Uterus (tissue), 2 donors: Measurements from ENCODE around the gene DNAJB11.

Source experiments
- POLR2A ChIP-seq, 2 donors: fragments of 450-650 bp; IDR thresholded peaks; one replicate each; pipeline ENCODE4 v1.6.1; 2016; ENCODE audit warnings: antibody characterized with exemption in 2 of 2, mild to moderate bottlenecking in 1 of 2, moderate library complexity in 1 of 2
- TF ChIP-seq, protein P1 (sequence below), 4 experiments: fragments of 200-600 bp in 2 of 4; fragments of 450-650 bp in 2 of 4; sonication (generic) in 2 of 4; IDR thresholded peaks; one replicate each; pipeline ENCODE4 v1.5.1; 2016 to 2019; ENCODE audit warnings: antibody characterized with exemption in 4 of 4, mild to moderate bottlenecking in 2 of 4, moderate library complexity in 1 of 4

DNA sequence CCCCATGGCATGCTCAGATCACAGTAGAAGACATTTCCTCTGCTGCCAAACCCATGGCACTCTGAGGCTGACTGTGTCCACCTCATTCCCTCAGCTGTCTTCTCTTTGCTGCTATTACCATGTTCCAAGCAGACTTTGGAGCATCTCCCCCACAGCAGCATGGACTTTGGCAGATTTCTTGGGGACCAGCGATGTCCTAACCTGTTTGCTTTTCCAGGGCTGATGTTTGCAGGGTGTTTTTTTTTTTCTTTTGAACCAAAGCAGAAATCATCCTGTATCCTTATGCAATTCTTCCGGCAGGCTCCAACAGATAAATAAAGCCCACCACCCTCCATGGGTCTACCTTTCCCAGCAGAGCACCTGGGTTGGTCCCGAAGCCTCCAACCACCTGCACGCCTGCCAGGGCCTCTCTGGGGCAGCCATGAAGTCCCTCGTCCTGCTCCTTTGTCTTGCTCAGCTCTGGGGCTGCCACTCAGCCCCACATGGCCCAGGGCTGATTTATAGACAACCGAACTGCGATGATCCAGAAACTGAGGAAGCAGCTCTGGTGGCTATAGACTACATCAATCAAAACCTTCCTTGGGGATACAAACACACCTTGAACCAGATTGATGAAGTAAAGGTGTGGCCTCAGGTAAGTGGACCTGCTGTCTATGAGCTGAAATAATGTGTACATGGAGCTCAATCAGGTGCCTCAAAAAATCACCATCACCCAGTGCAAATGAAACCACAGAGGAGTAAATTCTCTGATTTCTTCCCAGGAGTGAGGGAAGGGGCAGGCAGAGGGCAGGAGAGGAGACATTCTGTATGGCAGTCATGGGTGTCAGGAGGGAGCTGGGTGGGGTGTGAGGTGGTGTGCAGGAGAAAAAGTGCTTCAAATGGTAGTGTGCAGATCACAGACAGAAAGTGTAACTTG, 42.5 kb downstream of the DNAJB11 start, which contains the start of gene AHSG:
- TF ChIP-seq POLR2A (IDR thresholded peaks at IDR 0.05), result no peak
- TF ChIP-seq, protein P1, sequence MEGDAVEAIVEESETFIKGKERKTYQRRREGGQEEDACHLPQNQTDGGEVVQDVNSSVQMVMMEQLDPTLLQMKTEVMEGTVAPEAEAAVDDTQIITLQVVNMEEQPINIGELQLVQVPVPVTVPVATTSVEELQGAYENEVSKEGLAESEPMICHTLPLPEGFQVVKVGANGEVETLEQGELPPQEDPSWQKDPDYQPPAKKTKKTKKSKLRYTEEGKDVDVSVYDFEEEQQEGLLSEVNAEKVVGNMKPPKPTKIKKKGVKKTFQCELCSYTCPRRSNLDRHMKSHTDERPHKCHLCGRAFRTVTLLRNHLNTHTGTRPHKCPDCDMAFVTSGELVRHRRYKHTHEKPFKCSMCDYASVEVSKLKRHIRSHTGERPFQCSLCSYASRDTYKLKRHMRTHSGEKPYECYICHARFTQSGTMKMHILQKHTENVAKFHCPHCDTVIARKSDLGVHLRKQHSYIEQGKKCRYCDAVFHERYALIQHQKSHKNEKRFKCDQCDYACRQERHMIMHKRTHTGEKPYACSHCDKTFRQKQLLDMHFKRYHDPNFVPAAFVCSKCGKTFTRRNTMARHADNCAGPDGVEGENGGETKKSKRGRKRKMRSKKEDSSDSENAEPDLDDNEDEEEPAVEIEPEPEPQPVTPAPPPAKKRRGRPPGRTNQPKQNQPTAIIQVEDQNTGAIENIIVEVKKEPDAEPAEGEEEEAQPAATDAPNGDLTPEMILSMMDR (IDR thresholded peaks at IDR 0.05), result no peak
